Ishikawa (cell line): Measurements from ENCODE around the gene MMP2.

Experiments used
- CEBPB ChIP-seq: IDR thresholded peaks from 2 replicates; pipeline ENCODE4 v1.6.1; 2012
- CREB1 ChIP-seq: IDR thresholded peaks from 2 replicates; pipeline ENCODE4 v1.6.1; 2012; ENCODE audit warnings: low read depth
- EGR1 ChIP-seq: IDR thresholded peaks from 2 replicates; pipeline ENCODE4 v1.6.1; 2012
- EP300 ChIP-seq: IDR thresholded peaks from 2 replicates; pipeline ENCODE4 v1.6.1; 2012; ENCODE audit warnings: borderline replicate concordance
- FOXM1 ChIP-seq: IDR thresholded peaks from 2 replicates; pipeline ENCODE4 v1.6.1; 2012; ENCODE audit warnings: low read depth, borderline replicate concordance
- NFIC ChIP-seq: IDR thresholded peaks from 2 replicates; pipeline ENCODE4 v1.6.1; 2012
- RAD21 ChIP-seq: IDR thresholded peaks from 2 replicates; pipeline ENCODE4 v1.6.1; 2012; ENCODE audit warnings: low read depth
- TAF1 ChIP-seq: IDR thresholded peaks from 2 replicates; pipeline ENCODE4 v1.6.1; 2012; ENCODE audit warnings: low read depth, mild to moderate bottlenecking
- TCF12 ChIP-seq: IDR thresholded peaks from 2 replicates; pipeline ENCODE4 v1.6.1; 2012; ENCODE audit warnings: low read depth
- TEAD4 ChIP-seq: IDR thresholded peaks from 2 replicates; pipeline ENCODE4 v1.6.1; 2012
- YY1 ChIP-seq: IDR thresholded peaks from 2 replicates; pipeline ENCODE4 v1.6.1; 2012; ENCODE audit warnings: low read depth
- ZBTB7A ChIP-seq: IDR thresholded peaks from 2 replicates; pipeline ENCODE4 v1.6.1; 2012; ENCODE audit warnings: low read depth
- TF ChIP-seq, protein P1 (sequence below): IDR thresholded peaks from 2 replicates; pipeline ENCODE4 v1.6.1; 2012
- TF ChIP-seq, protein P2 (sequence below): IDR thresholded peaks from 2 replicates; pipeline ENCODE4 v1.6.1; 2012
- TF ChIP-seq, protein P3 (sequence below): IDR thresholded peaks from 2 replicates; pipeline ENCODE4 v1.6.1; 2012; ENCODE audit warnings: low read depth, mild to moderate bottlenecking

MMP2 gene

DNA sequence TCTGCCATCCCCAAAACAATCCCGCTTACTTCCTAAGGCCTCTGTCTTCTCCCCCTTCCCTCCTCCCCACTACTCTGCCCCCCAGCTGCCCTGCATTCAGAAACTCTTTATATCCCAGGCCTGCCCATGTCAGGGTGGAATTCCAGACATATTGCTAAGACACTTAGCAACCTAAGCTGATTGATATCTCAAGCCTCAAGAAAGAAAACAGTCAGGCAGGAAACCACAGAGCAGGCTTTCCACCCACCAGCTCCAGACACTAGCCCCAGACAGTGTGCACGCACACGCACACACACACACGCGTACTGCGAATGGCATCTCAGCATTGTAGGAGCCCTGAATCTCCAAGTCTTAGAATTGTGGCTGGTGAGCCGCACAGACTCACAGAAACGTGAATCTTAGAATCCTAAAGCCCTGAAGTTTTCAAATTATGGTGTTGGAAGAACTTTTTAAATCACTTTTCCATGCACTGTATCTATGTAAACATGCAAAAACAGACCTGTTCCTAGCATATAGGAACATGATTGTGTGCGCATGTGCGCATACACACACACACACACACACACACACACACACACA is 21.0 kb downstream of the MMP2 start:
- TF ChIP-seq, protein P1, sequence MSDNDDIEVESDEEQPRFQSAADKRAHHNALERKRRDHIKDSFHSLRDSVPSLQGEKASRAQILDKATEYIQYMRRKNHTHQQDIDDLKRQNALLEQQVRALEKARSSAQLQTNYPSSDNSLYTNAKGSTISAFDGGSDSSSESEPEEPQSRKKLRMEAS: no peak
- TF ChIP-seq RAD21: no peak
- TF ChIP-seq NFIC: no peak
- no peak for TF ChIP-seq ZBTB7A
- TF ChIP-seq EP300: no peak

DNA sequence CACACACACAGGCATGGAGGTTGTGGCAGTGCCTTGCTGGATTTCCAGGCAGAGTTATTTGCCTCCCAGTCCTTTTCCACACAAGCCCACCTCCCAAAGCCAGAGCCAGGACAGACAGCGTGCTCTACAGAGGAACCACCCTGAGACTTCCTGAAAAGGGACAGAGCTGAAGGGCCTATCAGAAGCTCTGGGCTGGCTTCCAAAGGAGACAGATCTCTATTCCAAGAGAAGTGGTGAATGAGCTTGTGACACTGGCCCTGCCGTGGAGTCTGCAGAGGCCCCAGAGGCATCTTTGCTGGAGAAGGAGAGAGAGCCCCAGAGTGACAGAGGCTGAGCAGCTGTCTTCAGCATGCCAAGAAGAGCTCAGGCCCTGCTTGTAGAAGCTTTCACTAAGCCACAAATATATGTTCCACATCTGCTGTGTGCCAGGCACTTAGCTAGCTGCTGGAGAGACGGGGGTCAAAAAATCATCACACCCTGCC is 21.6 kb downstream of the MMP2 start:
- TF ChIP-seq CREB1 (no peak), YY1 (no peak)

DNA sequence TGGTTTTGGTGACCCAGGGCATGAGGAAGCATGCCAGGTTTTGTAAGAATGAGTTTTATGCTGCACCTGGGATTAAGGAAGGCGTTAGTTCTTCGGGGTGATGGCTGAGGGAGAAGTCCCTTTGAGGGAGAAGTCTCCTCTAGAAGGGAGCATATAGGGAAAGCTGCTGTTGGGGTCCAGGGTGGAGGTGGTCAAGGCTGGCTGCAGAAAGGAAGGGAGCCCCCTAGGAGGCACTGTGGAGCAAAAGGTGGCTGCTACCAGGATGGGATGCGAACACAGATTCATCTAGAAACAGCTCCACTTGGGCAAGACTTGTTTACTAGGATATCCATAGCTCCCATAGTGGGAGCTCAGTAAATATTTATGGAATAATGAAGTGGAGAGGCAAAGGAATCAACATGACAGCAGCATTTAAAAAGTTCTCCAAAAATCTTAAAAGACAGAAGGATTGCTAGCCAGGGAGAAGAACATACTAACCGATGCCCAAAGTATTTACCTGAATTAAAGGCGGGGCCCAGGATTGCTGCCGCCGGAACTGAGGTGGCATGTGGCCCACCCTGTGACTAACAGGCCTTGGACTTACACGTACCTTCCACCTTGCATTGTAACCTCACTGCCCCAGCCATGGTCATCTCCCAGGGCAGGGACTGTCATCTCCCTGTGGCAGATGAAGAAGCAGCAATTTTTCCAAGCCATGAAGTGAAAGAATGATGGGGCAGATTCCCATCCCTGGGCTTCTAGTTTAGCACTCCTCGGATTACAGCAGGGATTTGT is 22.7 kb downstream of the MMP2 start:
- TF ChIP-seq, protein P2, sequence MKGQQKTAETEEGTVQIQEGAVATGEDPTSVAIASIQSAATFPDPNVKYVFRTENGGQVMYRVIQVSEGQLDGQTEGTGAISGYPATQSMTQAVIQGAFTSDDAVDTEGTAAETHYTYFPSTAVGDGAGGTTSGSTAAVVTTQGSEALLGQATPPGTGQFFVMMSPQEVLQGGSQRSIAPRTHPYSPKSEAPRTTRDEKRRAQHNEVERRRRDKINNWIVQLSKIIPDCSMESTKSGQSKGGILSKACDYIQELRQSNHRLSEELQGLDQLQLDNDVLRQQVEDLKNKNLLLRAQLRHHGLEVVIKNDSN: no peak
- TF ChIP-seq, protein P3, sequence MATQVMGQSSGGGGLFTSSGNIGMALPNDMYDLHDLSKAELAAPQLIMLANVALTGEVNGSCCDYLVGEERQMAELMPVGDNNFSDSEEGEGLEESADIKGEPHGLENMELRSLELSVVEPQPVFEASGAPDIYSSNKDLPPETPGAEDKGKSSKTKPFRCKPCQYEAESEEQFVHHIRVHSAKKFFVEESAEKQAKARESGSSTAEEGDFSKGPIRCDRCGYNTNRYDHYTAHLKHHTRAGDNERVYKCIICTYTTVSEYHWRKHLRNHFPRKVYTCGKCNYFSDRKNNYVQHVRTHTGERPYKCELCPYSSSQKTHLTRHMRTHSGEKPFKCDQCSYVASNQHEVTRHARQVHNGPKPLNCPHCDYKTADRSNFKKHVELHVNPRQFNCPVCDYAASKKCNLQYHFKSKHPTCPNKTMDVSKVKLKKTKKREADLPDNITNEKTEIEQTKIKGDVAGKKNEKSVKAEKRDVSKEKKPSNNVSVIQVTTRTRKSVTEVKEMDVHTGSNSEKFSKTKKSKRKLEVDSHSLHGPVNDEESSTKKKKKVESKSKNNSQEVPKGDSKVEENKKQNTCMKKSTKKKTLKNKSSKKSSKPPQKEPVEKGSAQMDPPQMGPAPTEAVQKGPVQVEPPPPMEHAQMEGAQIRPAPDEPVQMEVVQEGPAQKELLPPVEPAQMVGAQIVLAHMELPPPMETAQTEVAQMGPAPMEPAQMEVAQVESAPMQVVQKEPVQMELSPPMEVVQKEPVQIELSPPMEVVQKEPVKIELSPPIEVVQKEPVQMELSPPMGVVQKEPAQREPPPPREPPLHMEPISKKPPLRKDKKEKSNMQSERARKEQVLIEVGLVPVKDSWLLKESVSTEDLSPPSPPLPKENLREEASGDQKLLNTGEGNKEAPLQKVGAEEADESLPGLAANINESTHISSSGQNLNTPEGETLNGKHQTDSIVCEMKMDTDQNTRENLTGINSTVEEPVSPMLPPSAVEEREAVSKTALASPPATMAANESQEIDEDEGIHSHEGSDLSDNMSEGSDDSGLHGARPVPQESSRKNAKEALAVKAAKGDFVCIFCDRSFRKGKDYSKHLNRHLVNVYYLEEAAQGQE: no peak
- TF ChIP-seq CREB1 (no peak), TAF1 (no peak), CEBPB (no peak), NFIC (no peak), RAD21 (no peak), TEAD4 (no peak), ZBTB7A (no peak)
- TF ChIP-seq, protein P1: no peak

DNA sequence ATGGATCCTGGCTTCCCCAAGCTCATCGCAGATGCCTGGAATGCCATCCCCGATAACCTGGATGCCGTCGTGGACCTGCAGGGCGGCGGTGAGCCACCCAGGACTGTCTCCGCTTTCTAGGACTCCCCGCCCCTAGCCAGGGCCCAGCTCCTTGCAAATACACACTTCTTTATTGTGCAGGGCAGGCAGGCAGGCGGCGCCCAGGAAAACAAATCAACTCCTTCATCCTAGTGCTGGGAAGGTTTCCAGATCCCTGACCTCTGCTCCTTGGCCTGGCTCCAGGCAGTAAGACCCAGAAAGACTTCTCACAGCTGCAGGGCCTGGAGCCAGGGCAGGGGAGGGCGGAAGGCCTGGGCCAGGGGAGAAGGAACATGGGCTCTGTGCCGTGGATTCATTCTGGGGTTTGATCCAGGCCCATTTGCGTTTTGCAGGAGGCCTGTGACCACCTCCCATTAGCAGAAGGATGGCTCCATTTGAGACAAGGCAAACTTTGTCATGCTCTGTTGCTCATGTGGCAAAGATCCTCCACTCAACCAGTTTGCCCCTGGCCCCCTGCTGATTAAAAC is 23.9 kb downstream of the MMP2 start:
- peak; percentile 56 for TF ChIP-seq NFIC
- TF ChIP-seq, protein P1: no peak

DNA sequence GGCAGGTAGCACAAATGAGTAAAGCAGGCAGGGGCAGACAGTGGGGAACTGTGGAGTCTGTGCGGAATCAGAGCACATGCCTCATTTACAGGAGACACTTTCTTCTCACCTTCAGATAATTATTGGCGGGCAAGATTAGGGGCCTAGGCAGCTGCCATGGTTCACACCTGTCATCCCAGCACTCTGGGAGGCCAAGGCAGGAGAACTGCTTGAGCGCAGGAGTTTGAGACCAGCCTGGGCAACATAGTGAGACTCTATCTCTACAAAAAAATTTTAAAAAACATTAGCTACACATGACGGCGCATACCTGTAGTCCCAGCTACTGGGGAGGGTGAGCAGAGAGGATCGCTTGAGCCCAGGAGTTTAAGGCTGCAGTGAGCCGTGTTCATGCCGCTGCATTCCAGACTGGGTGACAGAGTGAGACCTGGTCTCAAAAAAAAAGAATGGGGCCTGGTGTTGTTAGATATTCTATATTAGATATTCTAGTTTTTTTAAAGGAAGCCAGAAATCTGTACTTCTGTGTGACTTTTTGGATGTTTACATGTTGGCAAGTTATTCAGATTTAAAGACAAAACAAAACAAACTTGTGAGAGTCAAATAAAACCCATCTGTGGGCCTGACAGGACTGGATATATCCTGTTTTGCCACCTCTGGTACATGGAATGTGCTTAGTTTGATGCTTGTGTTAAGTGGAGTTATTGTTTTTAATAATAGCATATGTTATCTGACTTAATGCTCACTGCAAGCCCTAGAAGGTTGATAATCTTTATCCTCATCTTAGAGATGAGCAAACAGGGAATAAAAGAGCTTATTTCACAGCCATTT is 24.9 kb downstream of the MMP2 start:
- TF ChIP-seq EGR1: no peak
- TF ChIP-seq CEBPB: no peak
- no peak for TF ChIP-seq TAF1
- TF ChIP-seq RAD21: no peak
- TF ChIP-seq NFIC: no peak

DNA sequence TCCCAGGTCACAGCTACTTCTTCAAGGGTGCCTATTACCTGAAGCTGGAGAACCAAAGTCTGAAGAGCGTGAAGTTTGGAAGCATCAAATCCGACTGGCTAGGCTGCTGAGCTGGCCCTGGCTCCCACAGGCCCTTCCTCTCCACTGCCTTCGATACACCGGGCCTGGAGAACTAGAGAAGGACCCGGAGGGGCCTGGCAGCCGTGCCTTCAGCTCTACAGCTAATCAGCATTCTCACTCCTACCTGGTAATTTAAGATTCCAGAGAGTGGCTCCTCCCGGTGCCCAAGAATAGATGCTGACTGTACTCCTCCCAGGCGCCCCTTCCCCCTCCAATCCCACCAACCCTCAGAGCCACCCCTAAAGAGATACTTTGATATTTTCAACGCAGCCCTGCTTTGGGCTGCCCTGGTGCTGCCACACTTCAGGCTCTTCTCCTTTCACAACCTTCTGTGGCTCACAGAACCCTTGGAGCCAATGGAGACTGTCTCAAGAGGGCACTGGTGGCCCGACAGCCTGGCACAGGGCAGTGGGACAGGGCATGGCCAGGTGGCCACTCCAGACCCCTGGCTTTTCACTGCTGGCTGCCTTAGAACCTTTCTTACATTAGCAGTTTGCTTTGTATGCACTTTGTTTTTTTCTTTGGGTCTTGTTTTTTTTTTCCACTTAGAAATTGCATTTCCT is 26.5 kb downstream of the MMP2 start:
- TF ChIP-seq EGR1 (no peak), TAF1 (no peak), NFIC (no peak), RAD21 (no peak), YY1 (no peak), TEAD4 (no peak), CREB1 (no peak), FOXM1 (no peak), CEBPB (no peak), EP300 (no peak), TCF12 (no peak), ZBTB7A (no peak)
- TF ChIP-seq, protein P2: no peak
- TF ChIP-seq, protein P1: no peak
- TF ChIP-seq, protein P3: no peak
